Progenitor cell of endocrine pancreas (in vitro differentiated cells): ENCODE data around the gene STX4. TPM values are rescaled to one million over a fixed set of nuclear protein-coding genes. Genes with fewer than 3 reads are reported as not detected.

Experiments used
- DNase-seq: peaks from one replicate; pipeline ENCODE4 v3.0.0; 2021; ENCODE audit warnings: low spot score; ENCODE audit not compliant: unreplicated experiment
- H3K27ac Mint-ChIP-seq: 2 replicates; pipeline ENCODE4 v1.8.0; 2021; ENCODE audit warnings: mild to moderate bottlenecking, moderate library complexity, mixed read lengths
- H3K27me3 Mint-ChIP-seq: 2 replicates; pipeline ENCODE4 v1.8.0; 2021; ENCODE audit warnings: mixed read lengths
- H3K36me3 Mint-ChIP-seq: 2 replicates; pipeline ENCODE4 v1.8.0; 2022; ENCODE audit warnings: mixed read lengths; ENCODE audit not compliant: insufficient read depth
- H3K4me1 Mint-ChIP-seq: 2 replicates; pipeline ENCODE4 v1.8.0; 2021; ENCODE audit warnings: low read depth, mixed read lengths
- H3K4me3 Mint-ChIP-seq: 2 replicates; pipeline ENCODE4 v1.8.0; 2021; ENCODE audit warnings: low read depth, mild to moderate bottlenecking, moderate library complexity, mixed read lengths
- H3K9me3 Mint-ChIP-seq: 2 replicates; pipeline ENCODE4 v1.8.0; 2021; ENCODE audit warnings: low read depth, mixed read lengths
- total RNA-seq: library from RNA; stranded (reverse); gene quantifications from 2 replicates; pipeline ENCODE4 v1.2.1, GENCODE V29; 2021
- TF ChIP-seq, protein P1 (sequence below): fragments of 200-600 bp; sonication (generic); IDR thresholded peaks from one replicate; pipeline ENCODE4 v1.5.0; 2021; ENCODE audit warnings: antibody characterized with exemption, mild to moderate bottlenecking; ENCODE audit not compliant: unreplicated experiment

STX4 gene
- total RNA-seq, 1 donor from 2014 or later, result 50.3 TPM

DNA sequence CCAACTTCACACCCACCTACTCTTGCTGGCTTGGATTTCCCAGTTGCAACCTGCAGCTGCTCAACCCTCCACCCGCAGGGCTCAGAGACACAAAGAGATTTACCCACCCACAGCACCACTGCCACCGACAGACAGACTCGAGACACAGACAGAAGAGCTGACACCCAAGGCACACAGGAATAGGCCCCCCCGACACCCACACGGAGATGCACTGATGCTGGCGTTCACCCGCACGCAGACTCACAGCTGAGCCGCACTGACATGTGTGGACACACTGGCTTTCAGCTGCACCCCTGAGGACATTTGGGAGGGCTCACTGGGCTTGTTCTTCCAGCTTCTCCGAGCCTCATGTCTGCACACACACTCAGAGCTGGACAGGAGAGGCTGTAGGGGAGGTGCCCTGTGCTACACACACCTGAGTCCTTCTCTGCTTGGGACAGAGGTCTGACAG, 31.1 kb upstream of the STX4 start:
- no peak overlapping the region for H3K27ac Mint-ChIP-seq
- no peak for DNase-seq
- H3K4me3 Mint-ChIP-seq, result no peak overlapping the region
- no peaks in the 10 kb centered on the region for H3K36me3 Mint-ChIP-seq
- TF ChIP-seq, protein P1, sequence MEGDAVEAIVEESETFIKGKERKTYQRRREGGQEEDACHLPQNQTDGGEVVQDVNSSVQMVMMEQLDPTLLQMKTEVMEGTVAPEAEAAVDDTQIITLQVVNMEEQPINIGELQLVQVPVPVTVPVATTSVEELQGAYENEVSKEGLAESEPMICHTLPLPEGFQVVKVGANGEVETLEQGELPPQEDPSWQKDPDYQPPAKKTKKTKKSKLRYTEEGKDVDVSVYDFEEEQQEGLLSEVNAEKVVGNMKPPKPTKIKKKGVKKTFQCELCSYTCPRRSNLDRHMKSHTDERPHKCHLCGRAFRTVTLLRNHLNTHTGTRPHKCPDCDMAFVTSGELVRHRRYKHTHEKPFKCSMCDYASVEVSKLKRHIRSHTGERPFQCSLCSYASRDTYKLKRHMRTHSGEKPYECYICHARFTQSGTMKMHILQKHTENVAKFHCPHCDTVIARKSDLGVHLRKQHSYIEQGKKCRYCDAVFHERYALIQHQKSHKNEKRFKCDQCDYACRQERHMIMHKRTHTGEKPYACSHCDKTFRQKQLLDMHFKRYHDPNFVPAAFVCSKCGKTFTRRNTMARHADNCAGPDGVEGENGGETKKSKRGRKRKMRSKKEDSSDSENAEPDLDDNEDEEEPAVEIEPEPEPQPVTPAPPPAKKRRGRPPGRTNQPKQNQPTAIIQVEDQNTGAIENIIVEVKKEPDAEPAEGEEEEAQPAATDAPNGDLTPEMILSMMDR, result no peak
- peaks cover 1% of the 10 kb centered on the region for H3K4me1 Mint-ChIP-seq
- peaks cover 46% of the 10 kb centered on the region for H3K27me3 Mint-ChIP-seq
- H3K9me3 Mint-ChIP-seq, result no peaks in the 10 kb centered on the region

DNA sequence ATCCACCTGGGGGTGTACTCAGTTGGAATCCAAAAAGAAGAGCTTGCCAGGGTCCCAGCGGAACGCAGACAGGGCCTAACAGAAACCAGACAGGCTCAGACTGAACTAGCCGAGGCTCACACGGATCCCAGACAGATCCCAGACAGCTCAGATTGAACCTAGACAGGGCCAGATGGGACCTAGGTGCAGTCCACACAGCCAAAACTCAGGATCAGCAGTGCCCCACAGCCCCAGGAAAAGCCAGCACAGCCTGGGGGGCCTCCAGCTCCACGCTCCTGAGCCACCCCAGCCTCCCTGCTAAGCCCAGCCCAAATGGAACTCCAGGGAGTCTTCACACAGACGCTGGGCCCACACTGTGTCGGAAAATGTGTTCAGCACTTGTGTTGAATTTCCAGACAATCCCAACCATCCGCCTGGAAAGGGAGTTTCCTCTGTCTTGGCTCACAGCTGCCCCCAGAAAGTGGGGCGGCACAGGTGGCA, 30.5 kb upstream of the STX4 start:
- DNase-seq, result no peak
- Mint-ChIP-seq H3K4me3 (no peak overlapping the region), H3K27me3 (peaks cover 41% of the 10 kb centered on the region), H3K4me1 (peaks cover 1% of the 10 kb centered on the region), H3K36me3 (no peaks in the 10 kb centered on the region), H3K9me3 (no peaks in the 10 kb centered on the region), H3K27ac (no peak overlapping the region)
- TF ChIP-seq, protein P1, result no peak

DNA sequence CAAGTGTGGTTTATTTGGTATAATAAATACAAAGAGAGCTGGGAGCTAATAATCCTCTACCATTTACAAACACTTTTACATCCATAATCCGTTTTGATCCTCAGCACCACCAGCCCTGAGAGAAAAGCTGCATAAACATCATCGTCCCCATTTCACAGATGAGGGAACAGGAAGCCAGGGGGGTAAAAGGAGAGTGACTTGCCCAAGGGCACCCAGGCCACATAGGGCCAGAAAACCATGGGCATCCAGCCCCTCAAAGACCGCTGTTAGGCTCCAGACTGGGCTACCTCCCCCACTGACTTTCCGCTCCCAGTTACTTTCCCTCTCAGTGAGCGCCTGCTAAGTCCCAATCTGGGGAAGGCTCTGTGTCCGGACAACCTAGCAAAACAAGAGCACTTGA, 29.6 kb upstream of the STX4 start:
- Mint-ChIP-seq H3K4me1 (peaks cover 1% of the 10 kb centered on the region), H3K27ac (no peak overlapping the region), H3K4me3 (no peak overlapping the region)

DNA sequence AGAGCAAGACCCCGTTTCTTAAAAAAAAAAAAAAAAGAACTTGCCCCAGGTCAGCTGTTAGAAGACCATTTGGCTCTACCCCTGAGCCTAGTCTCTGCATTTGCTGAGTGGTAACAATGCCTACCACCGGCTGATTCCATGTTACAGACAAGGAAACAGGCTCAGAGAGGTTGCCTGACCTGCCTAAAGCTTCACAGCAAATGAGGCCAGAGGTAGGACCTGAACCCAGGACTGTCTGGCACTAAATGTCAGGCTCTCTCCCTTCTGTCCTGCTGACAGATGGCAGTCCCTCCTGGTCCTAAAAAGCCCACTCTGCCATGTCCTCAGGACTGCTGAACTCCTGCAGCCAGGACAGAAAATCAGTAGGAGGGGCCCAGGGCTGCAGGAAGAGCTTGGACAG, 28.7 kb upstream of the STX4 start:
- no peak overlapping the region for H3K4me3 Mint-ChIP-seq
- H3K27me3 Mint-ChIP-seq, result peaks cover 33% of the 10 kb centered on the region
- H3K4me1 Mint-ChIP-seq, result peaks cover 1% of the 10 kb centered on the region
- no peak for DNase-seq
- no peaks in the 10 kb centered on the region for H3K36me3 Mint-ChIP-seq
- TF ChIP-seq, protein P1, result no peak
- no peak overlapping the region for H3K27ac Mint-ChIP-seq
- no peaks in the 10 kb centered on the region for H3K9me3 Mint-ChIP-seq

More for the DNA sequence above, 29.6 kb upstream of the STX4 start:
- no peak for DNase-seq
- peaks cover 33% of the 10 kb centered on the region for H3K27me3 Mint-ChIP-seq
- TF ChIP-seq, protein P1, result no peak
- H3K9me3 Mint-ChIP-seq, result no peaks in the 10 kb centered on the region
- no peaks in the 10 kb centered on the region for H3K36me3 Mint-ChIP-seq

DNA sequence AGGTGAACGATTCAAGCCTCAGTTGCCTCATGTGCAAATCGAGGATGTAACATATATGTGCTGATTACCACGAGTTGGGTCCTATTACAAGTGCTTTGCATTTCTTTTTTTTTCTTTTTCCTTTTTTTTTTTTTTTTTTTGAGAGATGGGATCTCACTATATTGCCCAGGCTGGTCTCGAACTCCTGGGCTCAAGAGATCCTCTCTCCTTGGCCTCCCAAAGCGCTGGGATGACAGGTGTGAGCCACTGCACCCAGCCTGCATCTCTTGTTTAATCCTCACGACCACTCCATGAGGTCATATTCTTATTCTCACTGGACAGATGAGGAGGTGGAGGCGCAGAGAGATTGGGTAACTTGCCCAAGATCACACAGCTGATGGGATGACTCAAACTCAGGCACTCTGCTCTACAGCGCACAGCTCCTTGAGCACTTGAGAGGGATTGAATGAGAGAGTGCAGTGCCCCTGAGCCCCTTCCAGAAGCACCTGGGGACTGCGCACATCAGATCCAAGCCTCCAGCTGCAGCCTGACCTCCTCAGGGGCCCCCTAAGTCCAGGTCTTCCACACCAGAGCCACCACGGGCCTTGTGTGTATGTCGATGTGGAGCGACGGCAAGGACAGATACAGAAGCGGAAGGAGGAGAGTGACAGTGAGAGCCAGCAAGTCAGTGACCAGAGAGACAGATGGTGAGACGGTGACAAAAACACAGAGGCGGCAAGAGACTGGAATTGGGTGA, 27.8 kb upstream of the STX4 start:
- H3K9me3 Mint-ChIP-seq, result no peaks in the 10 kb centered on the region
- no peak overlapping the region for H3K27ac Mint-ChIP-seq
- DNase-seq, result no peak
- no peaks in the 10 kb centered on the region for H3K36me3 Mint-ChIP-seq
- TF ChIP-seq, protein P1, result no peak
- H3K27me3 Mint-ChIP-seq, result peaks cover 38% of the 10 kb centered on the region
- H3K4me1 Mint-ChIP-seq, result peaks cover 1% of the 10 kb centered on the region
- H3K4me3 Mint-ChIP-seq, result no peak overlapping the region
